ENCODE data around the gene GSK3A. TPM values are rescaled to one million over a fixed set of nuclear protein-coding genes. Genes with fewer than 3 reads are reported as not detected.
A peak's percentile ranks its signal among the peaks of the same experiment; 100 is the strongest.

Gene GSK3A
- total RNA-seq, 4 donors from 2014 or later, result 19.1 to 32.6 (median 24.6) TPM

- no peaks in the 10 kb centered on the region for H3K27me3 ChIP-seq
- peaks cover 67 to 72% of the 10 kb centered on the region in 2 donors for H3K4me1 ChIP-seq
- intact Hi-C loops (cut with DNase I), result no loop called here
- H3K4me3 ChIP-seq (replicated peaks in 1 of 3), result peak overlapping the region in 1 of 3 donors; percentile 82
- H3K36me3 ChIP-seq, result no peaks in the 10 kb centered on the region
- H3K27ac ChIP-seq, result peak overlapping the region; percentile 89 to 97 (median 93)
- WGBS, 2 donors, result 34 to 39% methylated on average over 9 to 10 of the region's 25 CpGs
- peak; percentile 42 to 51 for DNase-seq
- no peaks in the 10 kb centered on the region for H3K9me3 ChIP-seq
- TF ChIP-seq CTCF (IDR thresholded peaks at IDR 0.05), result no peak
- no peak for TF ChIP-seq POLR2A (IDR thresholded peaks at IDR 0.05)
Measured at GRCh38 chr19:42281146-42281826, 38.9 kb upstream of the GSK3A start.

- DNase-seq, result peak in 1 of 2 donors; percentile 36
- intact Hi-C loops (cut with DNase I), result no loop called here
- 1 to 5% methylated on average over 12 to 18 of the region's 20 CpGs for WGBS, 2 donors
Measured at GRCh38 chr19:42280815-42281145, 38.4 kb upstream of the GSK3A start.

GRCh38 chr19:42279902-42280814 is 37.8 kb upstream of the GSK3A start:
- peak; percentile 83 to 89 for DNase-seq
- H3K4me1 ChIP-seq, result peaks cover 56 to 60% of the 10 kb centered on the region in 2 donors
- intact Hi-C loops (cut with DNase I), result no loop called here
- WGBS, 2 donors, result 0 to 1% methylated on average over 12 to 29 of the region's 89 CpGs
- H3K27me3 ChIP-seq, result no peaks in the 10 kb centered on the region
- peak overlapping the region; percentile 68 to 82 (median 76) for H3K4me3 ChIP-seq (replicated peaks in 1 of 3)
- no peaks in the 10 kb centered on the region for H3K9me3 ChIP-seq
- H3K27ac ChIP-seq, result peak overlapping the region; percentile 89 to 97 (median 93)
- peak in 1 of 2 donors; percentile 34 for TF ChIP-seq POLR2A (IDR thresholded peaks at IDR 0.05)
- peak; percentile 68 to 88 (median 78) for TF ChIP-seq CTCF (IDR thresholded peaks at IDR 0.05)
- H3K36me3 ChIP-seq, result no peaks in the 10 kb centered on the region

More at GRCh38 chr19:42280815-42281145, 38.4 kb upstream of the GSK3A start:
- peak overlapping the region; percentile 68 to 82 (median 76) for H3K4me3 ChIP-seq (replicated peaks in 1 of 3)
- H3K27me3 ChIP-seq, result no peaks in the 10 kb centered on the region
- peak overlapping the region; percentile 89 to 97 (median 93) for H3K27ac ChIP-seq
- peaks cover 62 to 67% of the 10 kb centered on the region in 2 donors for H3K4me1 ChIP-seq
- no peaks in the 10 kb centered on the region for H3K36me3 ChIP-seq
- TF ChIP-seq CTCF (IDR thresholded peaks at IDR 0.05), result no peak
- TF ChIP-seq POLR2A (IDR thresholded peaks at IDR 0.05), result no peak
- H3K9me3 ChIP-seq, result no peaks in the 10 kb centered on the region

- DNase-seq, result no peak
- no peaks in the 10 kb centered on the region for H3K27me3 ChIP-seq
- H3K9me3 ChIP-seq, result no peaks in the 10 kb centered on the region
- intact Hi-C loops (cut with DNase I), result no loop called here
- WGBS, 2 donors, result 12 to 16% methylated on average over 6 of the region's 6 CpGs
- peak overlapping the region in 2 of 3 donors; percentile 68 to 82 for H3K4me3 ChIP-seq (replicated peaks in 1 of 3)
- H3K27ac ChIP-seq, result peak overlapping the region in 2 of 3 donors; percentile 93 to 97
- H3K4me1 ChIP-seq, result peaks cover 49 to 55% of the 10 kb centered on the region in 2 donors
- peaks cover 5 to 7% of the 10 kb centered on the region in 2 donors for H3K36me3 ChIP-seq
- TF ChIP-seq POLR2A (IDR thresholded peaks at IDR 0.05) (no peak), CTCF (IDR thresholded peaks at IDR 0.05) (no peak)
Measured at GRCh38 chr19:42279155-42279901, 36.9 kb upstream of the GSK3A start.
